Brain pericyte (primary cell): ENCODE measurements around the gene PRAMEF4.
"Not testable (repeated sequence)": the region's sequence is repeated elsewhere in the genome, so short reads cannot be mapped to it uniquely, and the experiment has no call there.

ENCODE experiments used
- DNase-seq: peaks from one replicate; pipeline ENCODE4 v3.0.0-alpha.2; 2012; ENCODE audit warnings: low read depth, low spot score

PRAMEF4 gene

GRCh38 chr1:12886101-12886500 lies at the start of gene PRAMEF4:
PRAMEF4 (minus strand) TSS chr1:12886201; CDS start chr1:12883394, 2,807 bp downstream.
- DNase-seq, result not testable (repeated sequence)

DNA sequence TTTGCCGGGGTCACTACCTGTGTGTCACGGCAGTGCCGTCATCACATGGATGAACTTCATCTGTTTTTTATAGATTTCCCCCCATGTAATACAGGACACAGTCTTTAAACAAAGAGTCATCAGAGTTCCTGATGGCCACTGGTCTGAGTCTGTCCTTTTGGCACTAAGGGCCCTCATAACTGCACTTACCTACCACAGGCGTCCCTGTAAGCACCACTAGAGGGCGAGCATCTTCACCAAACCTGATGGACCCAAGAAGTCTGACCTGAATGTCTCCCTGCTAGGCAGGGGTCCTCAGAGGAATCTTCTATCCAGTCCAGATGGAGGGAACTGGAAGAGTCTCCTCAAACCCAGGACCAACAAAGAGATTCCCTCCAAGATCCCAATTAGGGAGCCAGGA lies 38.4 kb upstream of the PRAMEF4 start:
- not testable (repeated sequence) for DNase-seq

DNA sequence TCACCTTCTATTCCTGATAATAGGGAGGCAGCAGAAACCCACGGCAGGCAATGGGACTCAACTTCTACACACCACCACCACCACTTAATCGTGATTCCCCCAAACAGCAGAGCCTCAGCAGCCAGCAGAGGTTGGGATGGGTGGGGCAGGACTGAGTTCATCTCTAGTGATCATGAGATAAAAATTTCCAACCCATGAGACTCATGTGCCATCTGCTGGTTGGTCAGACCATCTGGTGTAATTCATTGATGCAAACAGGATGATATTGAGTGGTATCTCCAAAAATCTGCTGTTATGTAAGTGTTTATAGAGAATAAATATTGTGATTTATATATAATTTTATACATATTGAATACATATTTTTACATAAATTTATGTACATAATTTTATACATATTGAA lies 35.7 kb upstream of the PRAMEF4 start:
- DNase-seq, result not testable (repeated sequence)

GRCh38 chr1:12916310-12916709 lies 30.3 kb upstream of the PRAMEF4 start, which contains the start of gene PRAMEF7:
PRAMEF7 (plus strand) TSS chr1:12916610; CDS start chr1:12917693, 1,083 bp downstream.
- DNase-seq, result not testable (repeated sequence)

DNA sequence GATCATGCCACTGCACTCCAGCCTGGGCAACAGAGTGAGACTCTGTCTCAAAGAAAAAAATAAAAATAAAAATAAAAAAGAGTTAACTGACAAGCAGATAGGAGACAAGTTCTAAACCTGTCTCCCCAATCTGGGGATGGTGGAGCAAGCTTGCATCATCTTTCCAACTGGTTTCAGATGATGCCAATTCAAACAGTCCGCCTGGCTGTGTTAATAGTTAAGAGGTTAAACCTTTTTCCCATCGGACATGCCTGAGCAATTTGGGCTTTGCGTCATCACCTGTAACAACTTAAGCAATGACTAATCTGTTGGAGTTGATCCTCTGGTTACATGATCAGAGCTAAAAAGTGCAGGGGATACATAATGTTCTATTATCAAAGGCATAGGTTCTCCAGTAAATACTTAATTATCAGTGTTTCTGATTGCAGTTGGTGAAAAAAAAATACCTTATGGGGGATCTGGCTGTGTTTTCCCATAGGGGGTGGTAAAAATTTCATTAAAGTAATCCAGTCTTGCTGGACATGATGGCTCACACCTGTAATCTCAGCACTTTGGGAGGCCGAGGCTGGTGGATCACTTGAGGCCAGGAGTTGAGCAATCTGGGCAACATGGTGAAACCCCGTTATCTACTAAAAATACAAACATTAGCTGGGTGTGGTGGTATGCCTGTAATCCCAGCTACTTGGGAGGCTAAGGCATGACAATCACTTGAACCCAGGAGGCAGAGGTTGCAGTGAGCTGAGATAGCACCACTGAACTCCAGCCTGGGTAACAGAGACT lies 18.0 kb upstream of the PRAMEF4 start:
- not testable (repeated sequence) for DNase-seq

DNA sequence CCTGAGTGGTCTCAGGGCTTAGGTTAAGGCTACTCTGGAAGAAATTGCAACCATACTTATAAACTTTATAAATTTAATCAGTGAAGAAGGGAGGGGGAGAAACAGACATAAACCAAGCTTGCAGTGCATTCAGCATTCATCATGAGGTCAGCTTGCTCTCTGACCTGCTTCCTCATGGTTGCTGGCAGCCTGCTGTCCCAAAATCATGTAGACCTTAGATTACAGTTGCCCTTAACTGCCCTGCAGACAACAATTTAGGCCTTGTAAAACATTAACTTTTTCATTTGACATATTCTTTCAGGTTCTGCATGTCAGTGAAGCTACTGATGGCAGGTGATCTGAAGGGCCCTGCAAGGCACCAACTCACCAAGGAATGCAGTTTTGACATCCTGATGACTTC lies 13.2 kb upstream of the PRAMEF4 start:
- DNase-seq, result not testable (repeated sequence)

DNA sequence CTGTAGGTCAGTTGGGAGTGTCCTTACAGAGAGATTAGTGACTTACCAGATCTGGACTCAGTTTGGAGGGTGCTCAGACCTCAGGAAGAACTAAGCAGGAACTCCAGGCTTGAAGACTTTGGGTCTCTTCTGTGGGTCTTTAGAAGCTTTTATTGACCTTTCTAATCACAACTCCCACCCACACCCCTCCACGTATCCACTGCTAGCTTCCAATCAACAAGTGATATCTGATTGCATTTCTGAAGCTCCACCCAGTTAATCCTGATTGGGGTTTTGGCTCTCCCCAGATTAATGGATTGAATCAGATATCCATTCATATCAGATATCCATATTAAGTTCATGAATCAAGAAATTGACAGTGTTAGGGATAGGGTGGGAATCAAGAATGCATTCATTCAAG lies 12.2 kb upstream of the PRAMEF4 start, which contains the start of gene PRAMEF10:
Gene PRAMEF10, minus strand, starts transcription at position 101 of the 400 bp plus-strand sequence. CDS start 2,423 bp downstream, outside the sequence.
- DNase-seq, result not testable (repeated sequence)

- not testable (repeated sequence) for DNase-seq
Measured at GRCh38 chr1:12878453-12878852, 7.5 kb downstream of the PRAMEF4 start.

DNA sequence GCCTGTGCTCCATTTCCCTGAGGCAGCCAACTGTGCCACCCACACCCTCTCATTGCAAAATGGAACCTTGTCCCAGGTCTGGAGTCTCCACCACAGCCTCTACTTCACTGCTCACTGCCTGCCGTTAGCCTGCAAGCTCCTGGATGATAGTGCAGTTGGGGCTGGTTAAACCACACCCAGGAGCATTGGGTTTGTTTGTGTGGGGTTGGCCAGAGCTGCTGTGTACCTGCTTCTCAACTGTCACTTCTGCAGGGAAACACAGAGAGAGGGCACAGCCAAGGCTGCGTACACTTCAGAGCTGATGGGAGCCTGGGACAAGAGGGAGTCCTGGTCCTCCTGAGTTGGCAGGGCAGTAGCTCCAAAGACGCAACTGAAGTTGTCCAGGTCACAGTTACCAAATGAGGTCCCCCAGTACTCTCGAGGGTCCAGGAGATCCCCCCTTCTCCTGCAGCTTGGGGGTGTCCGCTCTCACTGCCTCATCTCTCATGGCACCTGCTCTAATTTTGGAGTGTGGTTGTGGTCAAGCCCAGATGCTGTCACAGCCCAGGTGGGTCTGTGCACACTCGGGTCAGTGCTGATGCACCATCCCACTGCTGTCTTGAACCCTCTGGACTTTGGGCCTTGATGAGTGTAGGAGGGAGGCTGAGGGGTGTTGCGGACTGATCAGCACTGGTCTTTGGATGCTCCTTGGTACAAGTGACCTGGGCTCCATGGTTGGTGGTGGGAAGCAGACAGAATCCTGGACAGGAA lies 22.7 kb downstream of the PRAMEF4 start:
- not testable (repeated sequence) for DNase-seq

DNA sequence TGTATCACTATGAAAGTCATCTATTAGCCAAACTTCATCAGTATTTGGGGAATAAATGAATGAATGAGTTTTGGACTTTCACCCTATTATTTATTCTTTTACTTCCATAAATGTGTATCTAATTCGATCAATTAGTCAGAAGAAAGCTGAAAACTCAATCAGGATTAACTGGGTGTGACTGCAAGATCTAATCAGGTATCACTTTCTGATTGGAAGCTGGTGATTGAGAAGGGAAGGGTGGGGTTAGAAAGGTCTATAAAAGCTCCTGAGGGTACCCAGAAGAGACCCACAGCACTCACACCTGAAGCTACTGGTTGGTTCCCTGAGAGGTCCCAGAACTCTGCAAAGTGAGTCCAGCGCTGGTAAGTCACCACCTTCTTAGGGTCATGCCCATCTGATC lies 29.2 kb downstream of the PRAMEF4 start, which contains the start of gene PRAMEF2:
Gene PRAMEF2, plus strand, starts transcription at position 301 of the 400 bp plus-strand sequence. CDS start 1,924 bp downstream, outside the sequence.
- DNase-seq, result not testable (repeated sequence)

DNA sequence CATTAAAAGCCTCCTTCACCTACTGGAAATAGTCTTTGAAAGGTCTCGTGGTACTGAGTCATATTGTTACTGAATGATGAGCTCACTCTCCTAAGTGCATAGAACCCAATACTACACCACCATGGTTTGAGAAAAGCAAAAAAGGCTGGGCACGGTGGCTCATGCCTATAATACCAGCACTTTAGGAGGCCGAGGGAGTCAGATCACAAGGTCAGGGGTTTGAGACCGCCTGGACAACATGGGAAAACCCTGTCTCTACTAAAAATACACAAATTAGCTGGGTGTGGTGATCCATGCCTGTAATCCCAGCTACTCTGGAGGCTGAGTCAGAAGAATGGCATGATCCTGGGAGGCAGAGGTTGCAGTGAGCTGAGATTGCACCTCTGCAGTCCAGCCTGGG lies 34.2 kb downstream of the PRAMEF4 start:
- no peak for DNase-seq

GRCh38 chr1:12848620-12849019 lies 37.4 kb downstream of the PRAMEF4 start, which contains the start of gene HNRNPCL1:
HNRNPCL1 (minus strand) TSS chr1:12848720; CDS start chr1:12848289, 431 bp downstream.
- DNase-seq, result not testable (repeated sequence)

DNA sequence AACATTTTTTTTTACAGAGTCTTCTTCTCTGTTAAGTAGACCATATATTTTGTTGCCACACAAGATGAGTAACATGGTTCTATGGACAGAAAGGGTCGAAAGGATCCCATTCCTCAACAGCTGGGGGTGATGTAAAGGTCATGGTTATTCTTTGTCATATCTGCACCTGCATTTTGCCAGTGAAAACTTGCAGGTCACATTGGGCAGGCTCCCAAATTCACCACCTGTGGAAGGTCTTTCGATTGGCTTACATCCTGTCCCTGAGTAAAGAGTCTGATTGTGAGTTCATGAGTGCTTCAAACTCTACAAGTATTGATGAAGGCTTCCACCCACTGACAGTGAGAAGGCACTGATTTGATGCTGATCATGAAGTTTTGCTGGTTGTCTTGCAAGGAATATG lies 52.8 kb downstream of the PRAMEF4 start:
- DNase-seq, result not testable (repeated sequence)

DNA sequence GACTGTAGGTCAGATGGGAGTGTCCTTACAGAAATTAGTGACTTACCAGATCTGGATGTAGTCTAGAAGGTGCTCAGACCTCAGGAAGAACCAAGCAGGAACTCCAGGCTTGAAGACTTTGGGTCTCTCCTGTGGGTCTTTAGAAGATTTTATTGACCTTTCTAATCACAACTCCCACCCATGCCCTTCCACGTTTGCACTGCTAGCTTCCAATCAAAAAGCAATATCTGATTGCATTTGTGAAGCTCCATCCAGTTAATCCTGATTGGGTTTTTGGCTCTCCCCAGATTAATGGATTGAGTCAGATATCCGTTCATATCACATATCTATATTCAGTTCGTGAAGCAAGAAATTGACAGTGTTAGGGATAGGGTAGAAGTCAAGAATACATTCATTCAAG lies 54.7 kb downstream of the PRAMEF4 start, which contains the start of gene PRAMEF11:
Gene PRAMEF11, minus strand, starts transcription at position 101 of the 400 bp plus-strand sequence. CDS start 2,621 bp downstream, outside the sequence.
- DNase-seq, result not testable (repeated sequence)
